DMS53 (cell line): ENCODE measurements around the gene CDH2.

Experiments used
- DNase-seq: peaks from one replicate; lab custom pipeline; 2025; lab: John Stamatoyannopoulos, UW

CDH2 gene

GRCh38 chr18:27901424-27902226 is 275.3 kb downstream of the CDH2 start:
- DNase-seq, result no peak
